A549 (cell line): ENCODE results near the gene MBNL1.

Experiments
- CEBPB ChIP-seq, 2 experiments: fragments of >200 bp in 1 of 2; sonication (Bioruptor Twin) in 1 of 2; formaldehyde crosslinking in 1 of 2; IDR thresholded peaks; 2 replicates each; pipeline ENCODE4 v1.6.1; 2012 to 2016
- EP300 ChIP-seq, 2 experiments: fragments of >200 bp; sonication (Bioruptor Twin); formaldehyde crosslinking; IDR thresholded peaks; 2 replicates in 1 of 2; 3 replicates in 1 of 2; pipeline ENCODE4 v1.6.1; 2016 to 2017
- MAFK ChIP-seq: fragments of 450-650 bp; IDR thresholded peaks from 2 replicates; pipeline ENCODE4 v1.6.1; 2014; ENCODE audit not compliant: partially characterized antibody
- POLR2A ChIP-seq: IDR thresholded peaks from 2 replicates; pipeline ENCODE4 v1.6.1; 2012; ENCODE audit warnings: mild to moderate bottlenecking, low read length
- TF ChIP-seq, protein P1 (sequence below): fragments of 150-350 bp; IDR thresholded peaks from 2 replicates; pipeline ENCODE4 v1.6.1; 2014; ENCODE audit warnings: low read depth, mild to moderate bottlenecking, low read length
- TF ChIP-seq, protein P2 (sequence below): fragments of 450-650 bp; IDR thresholded peaks from 2 replicates; pipeline ENCODE4 v1.6.1; 2014; ENCODE audit warnings: antibody characterized with exemption
- TF ChIP-seq, protein P3 (sequence below): fragments of 200-600 bp; sonication (generic); IDR thresholded peaks from 2 replicates; pipeline ENCODE4 v1.6.1; 2016; ENCODE audit warnings: antibody characterized with exemption, mild to moderate bottlenecking, moderate library complexity
- TF ChIP-seq, protein P4 (sequence below): fragments of >200 bp; sonication (Bioruptor Twin); formaldehyde crosslinking; IDR thresholded peaks from 3 replicates; pipeline ENCODE4 v1.5.1; 2016

DNA sequence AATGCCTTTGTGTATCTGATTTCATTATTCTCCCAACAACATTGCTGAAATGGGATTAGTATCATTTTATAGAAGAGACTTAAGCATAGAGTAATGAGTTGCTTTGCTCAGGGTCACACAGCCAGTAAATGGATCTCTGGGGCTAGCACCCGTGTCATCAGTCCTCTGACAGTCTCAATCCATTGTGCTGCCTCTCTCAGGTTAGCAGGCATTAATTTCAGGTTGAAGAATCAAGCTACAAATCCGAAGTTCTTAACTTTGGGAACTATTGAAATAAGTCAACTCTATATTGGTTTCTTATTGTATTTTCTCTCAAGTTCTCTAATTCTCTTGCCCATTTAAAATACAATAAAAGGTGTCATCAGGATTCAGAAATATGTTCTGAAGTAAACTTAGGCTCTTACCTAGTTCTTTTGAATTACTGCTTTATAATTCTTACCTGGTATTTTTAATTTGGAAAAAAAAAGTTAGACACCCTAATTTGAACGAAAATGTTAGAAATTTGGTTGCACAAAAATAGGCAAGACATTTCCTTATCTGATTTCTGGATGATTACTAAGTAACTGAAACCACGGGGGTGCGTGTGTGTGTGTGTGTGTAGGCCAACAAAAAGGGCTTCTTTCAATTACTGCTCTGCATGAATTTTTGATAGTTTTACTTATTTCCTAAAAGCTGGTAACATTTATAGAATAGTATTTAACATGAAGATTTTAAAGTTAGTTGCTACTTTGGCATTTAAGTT lies 189.8 kb downstream of the MBNL1 start:
- TF ChIP-seq, protein P1, sequence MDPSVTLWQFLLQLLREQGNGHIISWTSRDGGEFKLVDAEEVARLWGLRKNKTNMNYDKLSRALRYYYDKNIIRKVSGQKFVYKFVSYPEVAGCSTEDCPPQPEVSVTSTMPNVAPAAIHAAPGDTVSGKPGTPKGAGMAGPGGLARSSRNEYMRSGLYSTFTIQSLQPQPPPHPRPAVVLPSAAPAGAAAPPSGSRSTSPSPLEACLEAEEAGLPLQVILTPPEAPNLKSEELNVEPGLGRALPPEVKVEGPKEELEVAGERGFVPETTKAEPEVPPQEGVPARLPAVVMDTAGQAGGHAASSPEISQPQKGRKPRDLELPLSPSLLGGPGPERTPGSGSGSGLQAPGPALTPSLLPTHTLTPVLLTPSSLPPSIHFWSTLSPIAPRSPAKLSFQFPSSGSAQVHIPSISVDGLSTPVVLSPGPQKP = no peak
- TF ChIP-seq, protein P2, sequence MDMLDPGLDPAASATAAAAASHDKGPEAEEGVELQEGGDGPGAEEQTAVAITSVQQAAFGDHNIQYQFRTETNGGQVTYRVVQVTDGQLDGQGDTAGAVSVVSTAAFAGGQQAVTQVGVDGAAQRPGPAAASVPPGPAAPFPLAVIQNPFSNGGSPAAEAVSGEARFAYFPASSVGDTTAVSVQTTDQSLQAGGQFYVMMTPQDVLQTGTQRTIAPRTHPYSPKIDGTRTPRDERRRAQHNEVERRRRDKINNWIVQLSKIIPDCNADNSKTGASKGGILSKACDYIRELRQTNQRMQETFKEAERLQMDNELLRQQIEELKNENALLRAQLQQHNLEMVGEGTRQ = no peak
- TF ChIP-seq POLR2A (no peak), MAFK (no peak), EP300 (IDR thresholded peaks at IDR 0.05) (no peak), CEBPB (IDR thresholded peaks at IDR 0.05) (no peak)
- TF ChIP-seq, protein P3, sequence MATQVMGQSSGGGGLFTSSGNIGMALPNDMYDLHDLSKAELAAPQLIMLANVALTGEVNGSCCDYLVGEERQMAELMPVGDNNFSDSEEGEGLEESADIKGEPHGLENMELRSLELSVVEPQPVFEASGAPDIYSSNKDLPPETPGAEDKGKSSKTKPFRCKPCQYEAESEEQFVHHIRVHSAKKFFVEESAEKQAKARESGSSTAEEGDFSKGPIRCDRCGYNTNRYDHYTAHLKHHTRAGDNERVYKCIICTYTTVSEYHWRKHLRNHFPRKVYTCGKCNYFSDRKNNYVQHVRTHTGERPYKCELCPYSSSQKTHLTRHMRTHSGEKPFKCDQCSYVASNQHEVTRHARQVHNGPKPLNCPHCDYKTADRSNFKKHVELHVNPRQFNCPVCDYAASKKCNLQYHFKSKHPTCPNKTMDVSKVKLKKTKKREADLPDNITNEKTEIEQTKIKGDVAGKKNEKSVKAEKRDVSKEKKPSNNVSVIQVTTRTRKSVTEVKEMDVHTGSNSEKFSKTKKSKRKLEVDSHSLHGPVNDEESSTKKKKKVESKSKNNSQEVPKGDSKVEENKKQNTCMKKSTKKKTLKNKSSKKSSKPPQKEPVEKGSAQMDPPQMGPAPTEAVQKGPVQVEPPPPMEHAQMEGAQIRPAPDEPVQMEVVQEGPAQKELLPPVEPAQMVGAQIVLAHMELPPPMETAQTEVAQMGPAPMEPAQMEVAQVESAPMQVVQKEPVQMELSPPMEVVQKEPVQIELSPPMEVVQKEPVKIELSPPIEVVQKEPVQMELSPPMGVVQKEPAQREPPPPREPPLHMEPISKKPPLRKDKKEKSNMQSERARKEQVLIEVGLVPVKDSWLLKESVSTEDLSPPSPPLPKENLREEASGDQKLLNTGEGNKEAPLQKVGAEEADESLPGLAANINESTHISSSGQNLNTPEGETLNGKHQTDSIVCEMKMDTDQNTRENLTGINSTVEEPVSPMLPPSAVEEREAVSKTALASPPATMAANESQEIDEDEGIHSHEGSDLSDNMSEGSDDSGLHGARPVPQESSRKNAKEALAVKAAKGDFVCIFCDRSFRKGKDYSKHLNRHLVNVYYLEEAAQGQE = no peak
- TF ChIP-seq, protein P4, sequence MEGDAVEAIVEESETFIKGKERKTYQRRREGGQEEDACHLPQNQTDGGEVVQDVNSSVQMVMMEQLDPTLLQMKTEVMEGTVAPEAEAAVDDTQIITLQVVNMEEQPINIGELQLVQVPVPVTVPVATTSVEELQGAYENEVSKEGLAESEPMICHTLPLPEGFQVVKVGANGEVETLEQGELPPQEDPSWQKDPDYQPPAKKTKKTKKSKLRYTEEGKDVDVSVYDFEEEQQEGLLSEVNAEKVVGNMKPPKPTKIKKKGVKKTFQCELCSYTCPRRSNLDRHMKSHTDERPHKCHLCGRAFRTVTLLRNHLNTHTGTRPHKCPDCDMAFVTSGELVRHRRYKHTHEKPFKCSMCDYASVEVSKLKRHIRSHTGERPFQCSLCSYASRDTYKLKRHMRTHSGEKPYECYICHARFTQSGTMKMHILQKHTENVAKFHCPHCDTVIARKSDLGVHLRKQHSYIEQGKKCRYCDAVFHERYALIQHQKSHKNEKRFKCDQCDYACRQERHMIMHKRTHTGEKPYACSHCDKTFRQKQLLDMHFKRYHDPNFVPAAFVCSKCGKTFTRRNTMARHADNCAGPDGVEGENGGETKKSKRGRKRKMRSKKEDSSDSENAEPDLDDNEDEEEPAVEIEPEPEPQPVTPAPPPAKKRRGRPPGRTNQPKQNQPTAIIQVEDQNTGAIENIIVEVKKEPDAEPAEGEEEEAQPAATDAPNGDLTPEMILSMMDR = no peak
